H1 (cell line): Measurements from ENCODE around the gene FKBP5.

ENCODE experiments used
- CHD2 ChIP-seq: IDR thresholded peaks from 2 replicates; pipeline ENCODE4 v1.6.1; 2012; ENCODE audit warnings: low read length, improper control_type of control experiment
- CTCF ChIP-seq, 3 experiments: IDR thresholded peaks; 1 replicate in 2 of 3; 2 replicates in 1 of 3; pipeline versions ENCODE4 v1.5.1 to v1.6.1; 2011; ENCODE audit warnings: low read length in 3 of 3, mild to moderate bottlenecking in 3 of 3, inconsistent platforms in 2 of 3, low read depth in 1 of 3, moderate library complexity in 1 of 3; ENCODE audit not compliant: insufficient read depth in 1 of 3; ENCODE audit errors: control extremely low read depth in 1 of 3
- EZH2 ChIP-seq: fragments of 200-600 bp; sonication (generic); IDR thresholded peaks from 2 replicates; pipeline ENCODE4 v1.7.1; 2012; ENCODE audit warnings: low read depth, mild to moderate bottlenecking, moderate library complexity, low read length, inconsistent platforms; ENCODE audit not compliant: severe bottlenecking
- GABPA ChIP-seq: IDR thresholded peaks from 2 replicates; pipeline ENCODE4 v1.6.1; 2011; ENCODE audit warnings: mild to moderate bottlenecking, low read length, moderate library complexity, borderline replicate concordance; ENCODE audit not compliant: insufficient read depth
- SP2 ChIP-seq: IDR thresholded peaks from 2 replicates; pipeline ENCODE4 v1.6.1; 2012; ENCODE audit warnings: mild to moderate bottlenecking, low read length, inconsistent platforms
- TBP ChIP-seq: IDR thresholded peaks from 2 replicates; pipeline ENCODE4 v1.6.1; 2011; ENCODE audit warnings: low read depth, low read length, improper control_type of control experiment
- TEAD4 ChIP-seq: IDR thresholded peaks from 2 replicates; pipeline ENCODE4 v1.6.1; 2012; ENCODE audit warnings: low read depth, low read length, inconsistent platforms, mixed read lengths

- TF ChIP-seq SP2, result no peak
- TF ChIP-seq GABPA, result no peak
- TF ChIP-seq CTCF (IDR thresholded peaks at IDR 0.05; ENCODE audit: control extremely low read depth in 1 of 3, insufficient read depth in 1 of 3, low read depth in 1 of 3, low read length in 3 of 3), result no peak
- no peak for TF ChIP-seq CHD2
- TF ChIP-seq EZH2, result no peak
- no peak for TF ChIP-seq TEAD4
- no peak for TF ChIP-seq TBP
These were observed 52.8 kb downstream of the FKBP5 start for GRCh38 chr6:35635601-35636597.
